Measurements from ENCODE around the gene ADAP2.

GRCh38 chr17:30920683-30921543 lies 832 bp upstream of the ADAP2 start:
- TF ChIP-seq, protein P1, sequence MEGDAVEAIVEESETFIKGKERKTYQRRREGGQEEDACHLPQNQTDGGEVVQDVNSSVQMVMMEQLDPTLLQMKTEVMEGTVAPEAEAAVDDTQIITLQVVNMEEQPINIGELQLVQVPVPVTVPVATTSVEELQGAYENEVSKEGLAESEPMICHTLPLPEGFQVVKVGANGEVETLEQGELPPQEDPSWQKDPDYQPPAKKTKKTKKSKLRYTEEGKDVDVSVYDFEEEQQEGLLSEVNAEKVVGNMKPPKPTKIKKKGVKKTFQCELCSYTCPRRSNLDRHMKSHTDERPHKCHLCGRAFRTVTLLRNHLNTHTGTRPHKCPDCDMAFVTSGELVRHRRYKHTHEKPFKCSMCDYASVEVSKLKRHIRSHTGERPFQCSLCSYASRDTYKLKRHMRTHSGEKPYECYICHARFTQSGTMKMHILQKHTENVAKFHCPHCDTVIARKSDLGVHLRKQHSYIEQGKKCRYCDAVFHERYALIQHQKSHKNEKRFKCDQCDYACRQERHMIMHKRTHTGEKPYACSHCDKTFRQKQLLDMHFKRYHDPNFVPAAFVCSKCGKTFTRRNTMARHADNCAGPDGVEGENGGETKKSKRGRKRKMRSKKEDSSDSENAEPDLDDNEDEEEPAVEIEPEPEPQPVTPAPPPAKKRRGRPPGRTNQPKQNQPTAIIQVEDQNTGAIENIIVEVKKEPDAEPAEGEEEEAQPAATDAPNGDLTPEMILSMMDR (IDR thresholded peaks at IDR 0.05; ENCODE audit: insufficient read depth, low read length, poor library complexity, severe bottlenecking): no peak
- TF ChIP-seq EZH2phosphoT487 (conservative IDR thresholded peaks at IDR 0.05; ENCODE audit: low read length): no peak

Measured in SU-DHL-6 (cell line).